ENCODE data around the gene HPS1.
"Not testable (repeated sequence)": the region's sequence is repeated elsewhere in the genome, so short reads cannot be mapped to it uniquely, and the experiment has no call there.

HPS1 gene

DNA sequence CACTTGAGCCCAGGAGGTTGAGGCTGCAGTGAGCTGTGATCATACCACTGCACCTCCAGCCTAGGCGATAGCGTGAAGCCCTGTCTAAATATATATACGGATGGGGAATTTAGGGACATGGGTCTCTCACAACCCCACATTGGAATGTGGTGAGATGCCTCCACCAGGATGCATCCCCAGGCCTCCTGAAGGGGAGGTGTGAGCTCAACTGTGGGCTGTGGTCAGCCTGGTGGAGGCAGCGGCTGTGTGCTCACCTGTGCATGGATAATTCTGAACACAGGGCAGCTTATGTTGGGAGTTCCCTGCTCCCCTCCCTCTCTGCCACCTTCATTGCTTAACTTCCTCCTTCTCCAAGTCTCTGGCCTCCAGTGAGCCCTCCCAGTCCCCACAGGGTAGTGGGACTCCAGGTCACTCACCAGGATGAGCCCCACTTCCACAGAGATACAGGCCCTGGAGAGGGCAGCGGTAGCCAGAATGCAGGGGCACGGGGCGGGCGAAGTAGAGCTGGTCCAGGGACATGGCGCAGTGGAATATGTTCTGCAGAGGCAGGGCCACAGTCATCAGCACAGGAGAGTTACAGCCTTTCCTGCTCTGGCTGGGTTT, 62.1 kb downstream of the HPS1 start:
- DNase-seq = peak in 1 of 2 experiments; percentile 29

DNA sequence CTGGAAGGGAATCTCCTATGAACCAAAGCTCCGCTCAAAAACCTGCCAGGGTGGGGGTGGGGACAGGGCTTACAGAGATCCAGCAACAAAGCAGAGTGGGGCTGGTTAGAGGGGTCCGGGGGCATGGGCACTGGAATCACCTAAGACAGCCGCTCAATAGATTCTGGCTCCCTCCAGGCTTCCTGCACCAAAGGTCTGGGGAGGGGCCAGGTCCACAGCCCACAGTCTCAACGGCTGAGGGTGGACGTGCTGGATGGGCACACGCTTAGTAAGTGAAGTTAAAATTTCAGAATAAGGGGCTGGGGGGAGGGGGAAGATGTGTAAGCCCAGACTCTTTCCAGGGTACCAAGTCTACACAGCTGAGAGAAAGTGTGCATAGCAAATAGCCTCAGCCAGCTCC, 62.9 kb downstream of the HPS1 start:
- DNase-seq = no peak

DNA sequence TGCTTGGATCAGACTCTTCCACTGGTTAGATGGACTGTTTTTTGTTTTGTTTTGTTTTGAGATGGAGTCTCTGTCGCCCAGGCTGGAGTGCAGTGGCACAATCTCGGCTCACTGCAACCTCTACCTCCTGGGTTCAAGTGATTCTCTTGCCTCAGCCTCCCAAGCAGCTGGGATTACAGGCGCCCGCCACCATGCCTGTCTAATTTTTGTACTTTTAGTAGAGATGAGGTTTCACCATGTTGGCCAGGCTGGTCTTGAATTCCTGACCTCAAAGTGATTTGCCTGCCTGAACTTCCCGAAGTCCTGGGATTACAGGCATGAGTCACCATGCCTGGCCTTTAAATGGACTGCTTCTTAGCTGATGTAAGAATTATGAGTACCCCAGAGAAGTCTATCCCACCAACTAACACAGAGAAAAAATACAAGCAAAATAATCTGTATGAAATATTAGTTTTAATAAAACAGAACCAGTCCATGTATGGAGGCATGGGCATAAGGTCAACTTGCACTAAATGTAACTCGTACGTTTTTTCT, 63.5 kb downstream of the HPS1 start:
- DNase-seq = not testable (repeated sequence)

DNA sequence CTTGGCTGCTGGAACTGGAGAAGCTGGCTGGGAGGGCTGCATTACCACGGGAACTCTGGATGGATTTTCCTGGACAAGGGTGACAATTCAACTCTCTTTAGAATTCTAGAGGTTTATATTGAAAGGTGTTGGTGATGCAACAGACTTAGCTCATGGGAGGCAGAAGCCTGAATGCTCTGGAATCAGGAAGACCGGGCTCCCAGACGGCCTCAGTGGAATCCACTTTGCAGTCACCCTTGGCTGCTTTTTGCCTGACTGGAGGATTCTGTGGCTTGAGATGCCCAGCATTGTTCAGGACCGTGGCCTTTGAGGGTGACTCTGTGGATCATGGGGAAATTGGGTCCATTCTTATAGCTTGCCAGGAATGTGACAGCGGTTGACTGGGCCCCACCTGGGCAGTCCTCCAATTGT, 64.0 kb downstream of the HPS1 start:
- DNase-seq = no peak

DNA sequence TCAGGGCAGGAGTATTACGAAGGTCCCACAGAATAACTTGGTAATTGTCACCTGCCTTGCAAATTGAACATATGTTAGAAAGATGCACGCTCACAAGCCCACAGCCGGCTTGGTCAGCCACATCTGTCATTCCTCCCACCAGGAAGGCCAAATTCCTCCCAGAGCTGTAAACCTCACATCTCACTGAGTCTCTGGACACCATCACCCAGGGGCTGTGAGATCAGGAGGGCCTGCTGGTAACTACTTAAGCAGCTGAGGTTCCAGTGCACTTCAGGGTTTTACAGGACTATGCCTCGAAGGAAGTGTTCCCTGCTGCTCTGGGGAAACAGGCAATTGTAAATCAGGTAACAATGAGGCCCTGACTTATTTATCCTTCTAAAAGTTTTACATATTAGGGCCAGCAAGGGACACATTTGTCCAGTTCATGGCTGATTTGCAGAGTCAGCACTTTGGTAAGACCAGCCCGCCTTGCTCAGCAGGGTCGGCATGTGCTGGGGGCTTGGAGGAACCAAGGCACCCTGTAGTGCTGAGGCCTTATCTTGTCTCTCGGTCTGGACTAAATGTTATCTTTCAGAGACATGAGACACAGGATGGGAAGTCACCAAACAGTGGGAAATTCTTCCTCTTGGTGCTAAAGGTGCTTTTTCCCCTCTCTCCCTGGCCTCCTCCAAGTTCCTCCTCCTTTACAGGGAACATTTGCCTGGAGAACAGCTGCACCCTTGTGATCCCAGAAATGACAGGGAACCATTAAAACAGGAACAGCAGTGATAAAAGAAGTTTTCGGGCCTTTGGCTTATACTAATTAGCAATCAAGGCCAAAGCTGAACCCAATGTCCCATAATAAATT, 66.0 kb downstream of the HPS1 start:
- DNase-seq = no peak

DNA sequence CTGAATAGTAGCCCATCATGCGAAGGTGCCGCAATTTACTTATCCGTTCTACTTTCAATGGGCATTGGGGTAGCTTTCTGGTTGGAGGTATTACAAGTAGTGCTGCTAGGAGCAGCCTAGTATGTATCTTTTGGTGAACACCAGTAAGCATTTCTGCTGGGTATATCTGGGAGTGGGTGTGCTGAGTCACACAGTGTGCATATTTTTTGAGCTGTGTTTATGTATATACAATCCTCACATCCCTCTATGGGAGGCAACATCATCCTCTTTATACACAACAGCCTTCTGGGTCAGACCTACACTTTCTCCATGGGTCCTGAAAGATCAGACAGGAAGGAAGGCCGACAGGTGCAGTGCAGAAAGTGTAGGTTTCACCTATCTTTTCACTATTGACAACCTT, 68.0 kb downstream of the HPS1 start:
- DNase-seq = no peak

DNA sequence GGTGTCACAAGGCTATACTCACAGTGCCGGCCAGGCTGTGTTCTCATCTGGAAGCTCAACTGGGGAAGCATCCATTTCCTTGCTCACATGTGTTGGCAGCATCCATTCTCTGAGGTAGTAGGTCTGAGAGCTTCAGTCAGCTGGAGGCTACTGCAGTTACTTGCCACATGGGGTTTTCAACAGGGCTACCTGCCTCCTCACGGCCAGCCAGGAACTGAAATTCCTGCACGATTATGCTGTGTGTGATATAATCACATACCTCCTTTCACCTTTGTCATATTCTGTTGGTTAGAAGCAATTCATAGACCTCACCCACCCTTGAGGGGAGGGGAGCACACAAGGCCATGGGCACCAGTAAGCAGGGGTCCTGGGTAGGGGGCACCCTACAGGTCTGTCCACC, 69.2 kb downstream of the HPS1 start:
- DNase-seq = no peak

DNA sequence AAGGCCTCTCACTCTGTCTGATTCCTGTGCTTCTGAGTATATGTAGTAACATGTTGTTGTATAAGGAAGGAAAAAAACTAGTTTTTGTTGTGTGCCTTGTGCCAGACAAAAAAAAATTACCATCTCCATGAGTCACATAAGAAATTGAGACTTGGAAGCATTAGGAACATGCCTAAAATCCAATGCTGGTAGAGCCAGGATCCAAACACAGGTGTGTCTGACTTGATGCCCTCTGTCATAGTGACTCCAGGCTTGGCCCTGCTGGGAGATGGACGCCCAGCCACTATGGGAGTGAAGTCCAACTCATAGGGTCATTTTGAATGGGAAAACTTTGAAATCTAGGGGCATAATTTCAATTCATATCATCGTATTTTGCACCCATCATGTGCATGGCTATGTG, 69.7 kb downstream of the HPS1 start:
- DNase-seq = no peak

DNA sequence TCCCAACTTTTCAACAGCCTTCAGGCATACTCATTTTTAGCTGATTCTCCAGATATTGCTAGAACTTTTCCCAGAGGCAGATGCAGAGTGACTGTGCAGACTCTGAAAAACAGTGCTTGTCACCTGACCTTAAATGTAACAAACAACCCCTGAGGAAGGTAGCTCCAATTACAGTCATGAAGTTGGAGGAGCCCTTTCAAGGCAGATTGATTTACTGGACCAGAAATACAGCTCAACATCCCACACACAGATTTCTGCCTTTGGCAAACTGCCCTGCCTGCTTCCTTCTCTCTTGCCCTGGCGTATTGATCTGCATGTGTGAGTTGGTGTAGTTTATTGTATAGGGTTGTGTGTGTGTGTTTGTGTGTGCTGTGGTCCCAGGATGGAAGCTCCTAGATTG, 70.2 kb downstream of the HPS1 start:
- no peak for DNase-seq

DNA sequence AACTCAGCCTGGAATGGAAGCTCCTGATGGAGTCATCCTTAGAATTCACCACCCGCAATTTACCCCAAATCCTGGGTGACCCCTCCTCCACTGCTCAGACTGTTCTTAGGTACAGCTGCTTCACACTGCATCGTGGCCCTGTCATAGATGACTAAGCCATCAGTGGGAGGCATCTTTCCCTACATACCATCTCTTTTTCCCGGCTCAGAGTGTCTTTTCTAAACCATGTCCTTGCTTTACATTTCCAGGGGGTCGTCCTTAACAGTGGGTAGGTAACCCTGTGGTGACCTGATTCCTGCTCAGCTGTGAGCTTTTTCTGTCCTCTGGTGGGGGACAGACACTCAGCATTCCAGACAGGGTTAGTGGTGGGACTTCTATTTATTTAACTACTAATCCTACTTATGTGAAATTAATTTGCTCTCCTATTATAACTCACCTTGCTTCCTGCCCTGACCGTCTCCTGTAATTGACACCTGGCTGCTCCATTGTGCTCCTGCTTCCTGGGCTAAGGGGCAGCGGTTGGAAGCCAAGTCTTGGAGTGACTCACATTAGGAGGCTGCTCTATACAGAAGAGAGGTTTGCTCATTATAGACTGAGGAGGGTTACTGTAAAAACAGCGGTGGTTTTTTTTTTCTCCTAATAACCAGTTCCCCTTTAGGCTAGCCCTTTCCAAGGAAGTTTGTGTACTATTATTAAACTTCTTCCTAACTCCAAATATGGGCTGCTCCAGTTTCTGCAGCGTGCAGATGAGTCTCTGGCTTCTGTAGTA, 72.3 kb downstream of the HPS1 start:
- no peak for DNase-seq

DNA sequence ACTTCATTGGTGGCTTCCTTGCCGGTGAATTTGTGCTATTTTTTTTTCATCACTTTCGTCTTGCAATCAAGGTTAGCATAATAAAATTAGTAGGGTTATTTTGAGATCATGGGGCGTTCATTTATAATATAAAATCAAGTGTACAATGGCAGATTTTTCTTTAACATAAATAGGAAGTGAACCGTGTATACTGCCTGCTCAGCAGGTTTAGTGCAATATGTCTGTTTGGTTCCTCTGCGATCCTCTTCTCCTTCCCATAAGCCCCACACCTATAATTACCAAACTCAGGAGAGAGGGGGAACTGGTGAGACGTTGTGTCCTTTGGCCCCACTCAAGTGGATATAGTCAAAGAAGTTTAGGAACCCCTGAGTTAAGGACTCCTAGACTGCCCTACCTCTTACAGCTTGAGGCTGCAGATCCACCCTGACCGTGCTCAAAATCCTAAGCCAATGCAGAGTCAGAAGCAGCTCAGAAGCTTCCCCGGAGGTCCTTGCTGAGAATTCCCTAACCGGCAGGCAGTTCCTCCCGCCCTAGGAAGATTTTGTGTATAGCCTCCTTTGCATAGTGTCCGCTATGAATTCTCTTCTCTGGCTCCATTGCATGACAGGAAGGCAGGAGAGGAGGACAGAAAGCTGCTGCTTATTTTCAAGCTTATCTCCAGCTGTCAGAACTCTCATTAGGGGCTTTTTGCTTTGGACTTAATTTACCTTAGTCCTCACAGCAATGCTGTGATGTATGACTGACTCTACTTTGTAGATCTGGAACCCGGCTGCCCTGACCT, 73.3 kb downstream of the HPS1 start:
- no peak for DNase-seq

DNA sequence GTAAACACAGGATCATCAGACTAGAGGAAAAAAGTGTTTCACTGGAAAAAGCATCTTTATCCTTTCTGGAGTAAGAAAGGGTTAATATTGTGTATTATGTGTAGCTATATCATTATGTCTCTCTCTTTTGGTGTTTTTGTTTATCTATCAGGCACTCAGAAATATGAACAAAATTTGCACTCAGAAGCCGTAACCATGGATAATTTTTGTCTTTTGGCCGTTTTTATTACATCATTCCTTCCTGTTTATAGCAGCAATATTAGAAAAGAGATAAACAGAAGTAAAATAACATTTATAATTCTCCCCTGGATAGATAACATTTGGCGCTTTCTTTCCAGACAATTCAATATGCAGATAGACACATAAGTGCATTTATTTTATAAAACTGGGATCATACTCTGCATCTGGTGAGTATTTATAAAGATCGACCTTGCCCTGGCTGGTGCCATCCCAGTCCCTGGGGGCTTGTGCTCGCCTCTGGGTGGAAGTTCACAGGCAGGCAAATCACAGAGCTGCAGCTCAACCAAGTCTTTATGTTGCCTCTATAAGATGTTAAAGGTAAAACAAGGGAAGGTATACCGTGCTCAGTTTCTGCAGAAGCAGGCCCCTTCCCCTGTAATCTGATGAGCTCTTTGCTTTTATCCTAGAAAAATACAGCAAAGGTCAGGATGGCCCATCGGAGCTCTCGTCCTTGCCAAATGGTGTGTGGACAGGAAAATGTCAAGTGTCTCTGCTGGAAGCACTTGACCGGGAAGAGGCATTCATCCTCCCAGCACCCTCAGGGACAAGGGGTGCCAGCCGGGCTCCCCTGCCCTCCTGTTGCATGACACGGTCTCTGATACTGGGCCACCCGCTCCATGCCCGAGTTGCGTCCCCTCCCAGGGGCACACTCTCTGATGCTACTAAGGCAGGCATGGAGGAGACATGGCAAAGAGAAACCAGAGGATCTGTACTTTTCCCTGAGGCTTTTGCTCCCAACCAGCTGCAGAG, 75.6 kb downstream of the HPS1 start:
- DNase-seq = no peak

DNA sequence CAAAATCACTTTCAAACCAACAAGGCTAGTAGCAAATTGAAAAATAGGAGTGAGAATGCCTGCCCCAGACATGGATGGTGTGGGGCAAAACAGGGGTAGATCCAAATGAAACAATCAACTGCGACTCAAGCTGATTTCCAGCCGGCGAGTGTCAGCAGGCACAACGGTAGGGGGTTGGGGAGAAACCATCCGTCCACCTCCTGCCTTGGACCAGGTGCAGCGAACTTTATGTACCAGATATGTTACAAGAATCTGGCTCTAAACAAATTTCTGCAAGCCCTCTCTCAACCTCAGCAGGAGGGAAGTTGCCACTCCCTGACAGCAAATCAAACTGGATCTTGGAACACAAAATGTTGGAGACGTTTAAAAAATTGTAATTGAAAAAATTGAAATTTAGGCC, 76.9 kb downstream of the HPS1 start:
- DNase-seq = no peak

DNA sequence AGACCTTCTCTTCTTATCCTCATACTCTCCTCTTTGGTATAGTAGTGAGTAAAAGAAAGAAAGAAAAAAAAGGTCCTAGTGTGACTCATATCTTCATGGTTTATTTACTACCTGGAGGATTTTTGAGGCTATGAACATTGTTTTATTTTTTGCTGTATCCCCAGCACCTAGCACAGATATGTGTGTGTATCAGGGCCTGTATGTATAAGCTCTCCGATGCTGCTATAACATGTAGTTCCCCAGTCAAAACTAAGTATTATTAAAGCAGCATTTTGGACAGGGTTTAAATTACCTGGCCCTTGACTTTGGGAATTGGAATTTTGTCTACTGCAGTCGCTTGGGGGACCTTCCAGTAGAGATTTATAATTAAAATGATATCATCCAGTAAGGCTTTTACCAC, 78.1 kb downstream of the HPS1 start:
- DNase-seq = no peak

DNA sequence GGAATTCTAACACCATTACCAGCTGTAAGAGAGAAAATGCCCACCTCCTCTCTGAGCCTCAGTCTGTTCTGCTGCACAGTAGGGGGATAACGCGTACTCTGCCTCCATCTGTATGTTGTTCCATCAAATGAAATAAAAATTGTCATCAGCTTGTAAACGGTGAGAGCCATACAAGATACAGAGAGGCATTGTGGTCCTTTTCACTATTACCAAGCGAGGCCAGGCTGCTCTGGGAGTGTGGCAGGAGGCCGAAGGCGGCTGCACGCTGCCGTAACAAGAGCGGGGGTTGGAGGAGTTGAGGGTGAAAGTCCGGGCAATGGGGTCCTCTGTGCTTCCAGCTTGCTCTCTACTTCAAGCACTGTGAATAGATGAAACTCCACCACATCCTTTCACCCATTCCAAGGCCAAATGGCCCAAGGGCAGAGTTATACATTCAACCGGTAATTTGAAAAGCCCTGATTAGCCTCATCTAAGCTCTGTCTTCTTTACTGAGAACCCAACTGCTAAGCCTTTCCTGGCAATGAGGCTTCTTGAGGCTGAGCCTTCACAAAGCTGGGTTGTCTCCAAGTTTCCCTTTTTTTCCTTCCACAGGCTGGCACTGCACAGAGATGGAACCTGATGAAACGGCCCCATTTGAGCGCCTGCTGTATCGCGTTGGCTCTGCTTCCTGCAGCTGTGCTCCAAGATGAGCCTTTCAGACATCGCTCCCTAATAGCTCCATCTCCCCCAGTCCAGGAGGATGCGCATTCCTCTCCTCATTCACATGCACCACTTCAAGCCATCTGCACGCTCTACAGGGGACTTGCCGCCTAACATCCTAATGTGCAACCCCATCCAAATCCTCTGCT, 78.9 kb downstream of the HPS1 start:
- no peak for DNase-seq

Data from Kasumi-1 (cell line).